Testis (tissue), 3 donors: ENCODE measurements around the gene ADAD2. TPM values are rescaled to one million over a fixed set of nuclear protein-coding genes. Genes with fewer than 3 reads are reported as not detected.

Source experiments
- DNase-seq: peaks from one replicate; pipeline ENCODE4 v3.0.0-alpha.2; 2019
- H3K27ac ChIP-seq, 2 donors: fragments of 200-600 bp; sonication (generic); one replicate each; pipeline ENCODE4 v1.5.1; 2019
- H3K27me3 ChIP-seq: fragments of 200-600 bp; sonication (generic); one replicate; pipeline ENCODE4 v1.5.1; 2019
- H3K36me3 ChIP-seq: fragments of 200-600 bp; sonication (generic); one replicate; pipeline ENCODE4 v1.5.1; 2017; ENCODE audit warnings: low read depth; ENCODE audit errors: missing control alignments
- H3K4me1 ChIP-seq: fragments of 200-600 bp; sonication (generic); one replicate; pipeline ENCODE4 v1.5.1; 2019
- H3K4me3 ChIP-seq, 2 donors: fragments of 200-600 bp; sonication (generic); one replicate each; pipeline ENCODE4 v1.5.1; 2017 to 2019
- H3K9me3 ChIP-seq: fragments of 200-600 bp; sonication (generic); one replicate; pipeline ENCODE4 v1.5.1; 2017
- POLR2A ChIP-seq: fragments of 450-650 bp; IDR thresholded peaks from one replicate; pipeline ENCODE4 v1.6.1; 2017; ENCODE audit warnings: antibody characterized with exemption, mild to moderate bottlenecking, moderate library complexity
- WGBS, 2 donors: methylation state at CpG; one replicate each; pipeline ENCODE4 v1.1.5; 2018; 5-methylcytosine and 5-hydroxymethylcytosine counted together
- intact Hi-C: fragments of 100-400 bp; cut with DNase I; formaldehyde crosslinking; loops from one replicate; pipeline ENCODE4 v1.15.1; 2023; ENCODE audit warnings: low total_unique reads
- polyA plus RNA-seq: library from polyadenylated mRNA; stranded (reverse); fragments of 350-450 nt; fragmentation: Illumina TruSeq; extraction: RNeasy Lipid Tissue Mini Kit (QIAGEN cat#74804); gene quantifications from one replicate; pipeline ENCODE4 v1.2.3, GENCODE V29; 2014; ENCODE audit warnings: low read depth, low replicate concordance; ENCODE audit not compliant: insufficient read depth
- total RNA-seq, 2 donors: library from RNA; depleted of rRNA; stranded (reverse); fragments of >200 nt; gene quantifications; one replicate each; pipeline ENCODE4 v1.2.3, GENCODE V29; 2016
- TF ChIP-seq, protein P1 (sequence below), 3 experiments: fragments of 450-650 bp in 2 of 3; fragments of 200-600 bp in 1 of 3; sonication (generic) in 1 of 3; IDR thresholded peaks; one replicate each; pipeline ENCODE4 v1.5.1; 2016 to 2019; ENCODE audit warnings: antibody characterized with exemption in 3 of 3, mild to moderate bottlenecking in 2 of 3, moderate library complexity in 1 of 3

Gene ADAD2
- total and polyA plus RNA-seq, 3 donors from 2014 or later: 98.4 to 174 (median 133) TPM

DNA sequence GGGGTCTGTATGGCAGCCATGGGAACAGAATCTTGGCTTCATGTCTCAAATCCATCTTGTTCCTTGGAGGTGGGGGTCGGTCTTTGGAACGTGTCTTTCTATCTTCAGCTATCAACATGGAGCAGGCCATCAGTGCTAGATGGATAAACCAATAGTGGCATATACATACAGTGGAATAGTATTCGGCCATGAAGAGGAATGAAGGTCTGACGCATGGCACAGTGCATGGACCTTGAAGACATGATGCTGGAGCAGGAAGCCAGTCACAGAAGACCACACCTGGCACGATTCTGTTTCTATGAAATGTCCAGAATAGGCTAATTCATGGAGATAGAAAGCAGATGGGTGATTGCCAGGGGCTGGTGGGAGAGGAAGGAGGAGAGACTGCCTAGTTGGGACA is 41.1 kb downstream of the ADAD2 start:
- no peaks in the 10 kb centered on the region for H3K27me3 ChIP-seq
- WGBS, 2 donors: 88 to 93% methylated on average over 5 of the region's 5 CpGs
- DNase-seq: no peak
- H3K36me3 ChIP-seq: no peaks in the 10 kb centered on the region
- no peak overlapping the region for H3K27ac ChIP-seq
- no peaks in the 10 kb centered on the region for H3K9me3 ChIP-seq
- intact Hi-C loops: no loop called here
- H3K4me3 ChIP-seq: no peak overlapping the region
- H3K4me1 ChIP-seq: peaks cover 23% of the 10 kb centered on the region
- TF ChIP-seq POLR2A: no peak
- TF ChIP-seq, protein P1, sequence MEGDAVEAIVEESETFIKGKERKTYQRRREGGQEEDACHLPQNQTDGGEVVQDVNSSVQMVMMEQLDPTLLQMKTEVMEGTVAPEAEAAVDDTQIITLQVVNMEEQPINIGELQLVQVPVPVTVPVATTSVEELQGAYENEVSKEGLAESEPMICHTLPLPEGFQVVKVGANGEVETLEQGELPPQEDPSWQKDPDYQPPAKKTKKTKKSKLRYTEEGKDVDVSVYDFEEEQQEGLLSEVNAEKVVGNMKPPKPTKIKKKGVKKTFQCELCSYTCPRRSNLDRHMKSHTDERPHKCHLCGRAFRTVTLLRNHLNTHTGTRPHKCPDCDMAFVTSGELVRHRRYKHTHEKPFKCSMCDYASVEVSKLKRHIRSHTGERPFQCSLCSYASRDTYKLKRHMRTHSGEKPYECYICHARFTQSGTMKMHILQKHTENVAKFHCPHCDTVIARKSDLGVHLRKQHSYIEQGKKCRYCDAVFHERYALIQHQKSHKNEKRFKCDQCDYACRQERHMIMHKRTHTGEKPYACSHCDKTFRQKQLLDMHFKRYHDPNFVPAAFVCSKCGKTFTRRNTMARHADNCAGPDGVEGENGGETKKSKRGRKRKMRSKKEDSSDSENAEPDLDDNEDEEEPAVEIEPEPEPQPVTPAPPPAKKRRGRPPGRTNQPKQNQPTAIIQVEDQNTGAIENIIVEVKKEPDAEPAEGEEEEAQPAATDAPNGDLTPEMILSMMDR (IDR thresholded peaks at IDR 0.05): no peak

DNA sequence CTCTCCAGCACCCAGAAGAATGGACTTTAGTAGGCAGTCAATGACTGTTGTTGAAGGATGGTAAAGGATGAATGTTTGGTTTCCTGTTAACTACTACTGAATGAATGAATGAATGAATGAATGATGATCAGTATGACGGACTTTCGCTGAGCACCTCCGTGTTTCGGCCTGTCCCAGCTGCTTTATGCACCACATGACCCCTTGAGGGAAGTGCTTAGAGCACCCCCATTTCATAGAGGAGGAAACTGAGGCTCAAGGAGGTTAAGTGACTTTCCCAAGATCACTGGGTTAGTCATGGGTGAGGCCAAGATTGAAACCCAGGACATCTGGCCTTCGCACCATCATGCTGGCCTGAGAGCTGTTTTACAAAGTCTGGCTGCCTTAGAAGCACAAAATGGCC is 42.0 kb downstream of the ADAD2 start:
- intact Hi-C loops: no loop called here
- no peak for TF ChIP-seq POLR2A
- TF ChIP-seq, protein P1 (IDR thresholded peaks at IDR 0.05): no peak

DNA sequence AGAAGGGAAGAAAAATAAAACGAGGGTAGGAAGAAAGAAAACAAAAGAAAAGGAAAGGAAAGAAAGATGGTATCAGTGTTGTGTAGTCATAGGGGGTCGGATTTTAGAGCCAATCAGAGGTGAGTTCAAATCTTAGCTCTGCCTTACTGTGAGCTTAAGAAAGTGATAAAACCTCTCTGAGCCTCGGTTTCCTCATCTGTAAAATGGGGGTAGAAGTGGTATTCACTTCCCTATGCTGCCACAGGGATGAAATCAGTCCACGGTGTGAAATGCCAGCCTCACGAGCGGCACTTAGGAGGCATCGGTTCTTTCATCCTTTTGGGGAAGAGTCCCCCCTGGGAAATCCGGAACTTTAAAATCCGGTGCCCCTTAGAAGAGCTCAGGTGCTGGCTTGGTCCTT is 42.8 kb downstream of the ADAD2 start:
- Histone ChIP-seq H3K36me3 (no peaks in the 10 kb centered on the region), H3K4me3 (no peak overlapping the region), H3K9me3 (no peaks in the 10 kb centered on the region), H3K27me3 (no peaks in the 10 kb centered on the region), H3K4me1 (peaks cover 12% of the 10 kb centered on the region), H3K27ac (no peak overlapping the region)
- DNase-seq: no peak
- TF ChIP-seq, protein P1 (IDR thresholded peaks at IDR 0.05): no peak
- no peak for TF ChIP-seq POLR2A
- WGBS, 2 donors: 90 to 93% methylated on average over 9 of the region's 9 CpGs
- intact Hi-C loops: no loop called here

More for the DNA sequence above, 42.0 kb downstream of the ADAD2 start:
- Histone ChIP-seq H3K36me3 (no peaks in the 10 kb centered on the region), H3K9me3 (no peaks in the 10 kb centered on the region), H3K4me1 (peaks cover 19% of the 10 kb centered on the region), H3K4me3 (no peak overlapping the region), H3K27ac (no peak overlapping the region), H3K27me3 (no peaks in the 10 kb centered on the region)
- no peak for DNase-seq
- 92 to 97% methylated on average over 5 of the region's 5 CpGs for WGBS, 2 donors

DNA sequence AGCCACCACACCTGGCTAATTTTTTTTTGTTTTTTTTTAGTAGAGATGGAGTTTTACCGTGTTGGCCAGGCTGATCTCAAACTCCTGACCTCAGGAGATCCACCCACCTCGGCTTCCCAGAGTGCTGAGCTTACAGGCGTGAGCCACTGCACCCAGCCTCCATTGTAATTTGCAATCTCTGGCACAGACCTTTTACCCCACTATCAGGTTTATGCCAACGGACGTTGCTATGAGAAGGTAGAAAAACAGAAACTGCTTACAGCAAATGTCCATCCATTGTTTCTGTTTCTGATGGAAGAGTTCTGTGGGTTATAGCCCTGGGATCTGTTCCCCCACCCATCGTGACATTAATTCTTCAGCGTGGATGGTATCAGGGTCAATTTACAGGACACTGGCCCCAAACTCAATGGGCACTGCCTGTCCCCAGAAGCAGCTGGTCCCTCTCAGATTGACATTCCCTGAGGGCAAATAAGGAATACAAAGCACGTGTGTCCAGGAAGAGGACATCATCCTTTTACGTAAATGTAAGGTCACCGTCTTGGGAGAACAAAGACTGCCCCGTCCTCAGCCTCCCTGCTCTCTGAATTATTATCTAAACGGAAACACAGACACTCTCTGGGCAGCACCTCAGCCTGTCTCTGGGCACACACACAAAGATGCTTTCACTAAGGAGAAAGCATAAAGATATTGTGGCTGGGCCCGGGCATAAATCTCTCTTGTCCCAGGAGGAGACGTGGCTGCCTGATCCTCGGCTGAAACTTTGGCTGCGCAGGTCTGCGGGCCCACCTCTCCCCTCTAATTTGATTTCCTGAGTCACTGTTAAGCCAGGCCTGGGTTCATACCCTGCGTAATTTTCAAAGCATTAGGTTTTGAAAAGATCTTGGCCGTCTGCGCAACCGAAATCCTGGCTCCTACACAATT is 43.6 kb downstream of the ADAD2 start:
- no peaks in the 10 kb centered on the region for H3K9me3 ChIP-seq
- peak overlapping the region in 1 of 2 donors; percentile 76 for H3K27ac ChIP-seq
- WGBS, 2 donors: 42 to 51% methylated on average over 21 of the region's 21 CpGs
- peak; percentile 21 for DNase-seq
- peaks cover 12% of the 10 kb centered on the region for H3K4me1 ChIP-seq
- H3K27me3 ChIP-seq: no peaks in the 10 kb centered on the region
- intact Hi-C loops: no loop called here
- H3K4me3 ChIP-seq: no peak overlapping the region
- TF ChIP-seq, protein P1 (IDR thresholded peaks at IDR 0.05): no peak
- no peak for TF ChIP-seq POLR2A
- no peaks in the 10 kb centered on the region for H3K36me3 ChIP-seq

DNA sequence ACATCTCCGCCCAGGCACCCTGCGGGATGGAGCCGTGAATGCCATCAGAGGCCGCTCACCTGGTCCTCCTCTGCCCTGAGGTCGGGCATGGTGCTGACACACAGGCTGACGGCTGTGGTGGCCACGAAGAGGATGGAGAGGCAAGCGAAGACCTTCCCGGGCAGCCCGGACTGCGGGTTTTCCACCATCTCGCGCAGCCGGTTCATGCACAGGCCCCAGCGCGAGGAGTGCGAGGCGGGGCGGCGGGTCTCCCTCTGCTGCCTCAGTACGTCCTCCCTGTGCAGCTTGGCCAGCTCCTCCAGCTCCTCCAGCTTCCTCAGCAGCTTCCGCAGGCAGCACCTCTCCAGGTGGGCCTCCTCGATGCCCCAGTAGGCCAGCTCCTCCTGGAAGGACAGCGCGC is 45.7 kb downstream of the ADAD2 start:
- 78 to 86% methylated on average over 4 to 25 of the region's 25 CpGs for WGBS, 2 donors
- no peak overlapping the region for H3K4me3 ChIP-seq

More for the DNA sequence above, 45.7 kb downstream of the ADAD2 start:
- intact Hi-C loops: no loop called here
- H3K36me3 ChIP-seq: no peaks in the 10 kb centered on the region
- no peak for DNase-seq
- H3K27ac ChIP-seq: no peak overlapping the region
- peaks cover 16% of the 10 kb centered on the region for H3K4me1 ChIP-seq
- TF ChIP-seq, protein P1 (IDR thresholded peaks at IDR 0.05): no peak
- TF ChIP-seq POLR2A: no peak
- H3K27me3 ChIP-seq: no peaks in the 10 kb centered on the region
- no peaks in the 10 kb centered on the region for H3K9me3 ChIP-seq
